ENCODE data around the gene ITM2A. TPM values are rescaled to one million over a fixed set of nuclear protein-coding genes. Genes with fewer than 3 reads are reported as not detected.

The ITM2A gene
- 0.32 TPM in 1 of 2 replicates, not detected in the other for total RNA-seq

DNA sequence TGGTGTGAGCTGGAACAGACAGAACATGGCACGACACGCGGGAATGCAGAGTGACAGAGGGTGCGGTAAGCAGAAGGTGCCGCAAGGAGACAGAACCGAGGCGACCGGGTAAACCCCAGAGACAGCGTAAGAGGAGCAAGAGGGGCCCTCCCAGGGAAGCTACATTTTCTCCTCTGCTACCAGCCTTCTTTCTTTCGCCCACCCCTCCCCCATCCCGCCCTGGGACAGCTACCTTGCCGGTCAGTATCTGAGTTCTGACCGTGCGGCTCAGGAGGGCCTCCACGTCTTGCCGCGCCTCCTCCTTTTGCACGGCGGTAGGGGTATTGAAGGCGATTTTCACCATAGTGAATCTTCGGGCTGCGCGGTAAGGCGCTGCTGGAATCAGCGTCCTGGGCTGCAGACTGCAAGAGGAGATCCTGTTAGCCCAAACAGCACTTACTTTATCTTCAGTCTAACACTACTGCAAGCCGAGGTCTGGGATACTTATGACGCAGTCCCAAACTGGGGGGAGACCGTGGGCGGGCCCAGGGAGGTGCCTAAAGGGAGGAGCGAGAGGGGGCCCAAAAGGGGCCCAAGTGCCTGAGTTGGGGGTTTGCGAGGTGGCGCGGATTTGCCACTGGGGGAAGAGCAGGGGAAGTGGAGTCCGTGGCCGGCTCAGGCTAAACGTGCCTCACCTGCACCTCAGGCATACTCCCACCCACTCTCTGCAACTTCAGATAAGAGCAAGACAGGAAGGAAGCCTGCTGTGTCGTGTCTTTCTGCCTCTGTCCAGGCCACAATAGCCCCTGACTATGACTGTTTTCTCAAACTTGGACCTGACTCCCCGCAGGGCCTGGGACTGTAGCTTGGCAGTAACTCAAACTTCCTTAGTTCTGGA lies at the start of gene ITM2A:
Gene ITM2A (minus strand): TSS at position 462 of the 877 bp plus-strand sequence. CDS start 119 bp downstream, at position 343.

Other genes starting within 250 kb of the ITM2A start
- gene GPR174, start 222.6 kb downstream of the ITM2A start, total RNA-seq, result not detected in 2 replicates

All from hair follicle dermal papilla cell (primary cell).